ENCODE data around the gene RASGRP2.
A peak's percentile ranks its signal among the peaks of the same experiment; 100 is the strongest.

The RASGRP2 gene

GRCh38 chr11:64723907-64724862, 19.8 kb downstream of the RASGRP2 start:
- in situ Hi-C loops (cut with MboI; ENCODE audit: low pct_unique_long_range_greater_than_20kb, low sequenced_read_pairs, unreplicated experiment) = no loop called here
- no peak for TF ChIP-seq CTCF (IDR thresholded peaks at IDR 0.05; ENCODE audit: extremely low read depth, insufficient read depth, missing control alignments)
- DNase-seq (ENCODE audit: low spot score) = peak; percentile 65

DNA sequence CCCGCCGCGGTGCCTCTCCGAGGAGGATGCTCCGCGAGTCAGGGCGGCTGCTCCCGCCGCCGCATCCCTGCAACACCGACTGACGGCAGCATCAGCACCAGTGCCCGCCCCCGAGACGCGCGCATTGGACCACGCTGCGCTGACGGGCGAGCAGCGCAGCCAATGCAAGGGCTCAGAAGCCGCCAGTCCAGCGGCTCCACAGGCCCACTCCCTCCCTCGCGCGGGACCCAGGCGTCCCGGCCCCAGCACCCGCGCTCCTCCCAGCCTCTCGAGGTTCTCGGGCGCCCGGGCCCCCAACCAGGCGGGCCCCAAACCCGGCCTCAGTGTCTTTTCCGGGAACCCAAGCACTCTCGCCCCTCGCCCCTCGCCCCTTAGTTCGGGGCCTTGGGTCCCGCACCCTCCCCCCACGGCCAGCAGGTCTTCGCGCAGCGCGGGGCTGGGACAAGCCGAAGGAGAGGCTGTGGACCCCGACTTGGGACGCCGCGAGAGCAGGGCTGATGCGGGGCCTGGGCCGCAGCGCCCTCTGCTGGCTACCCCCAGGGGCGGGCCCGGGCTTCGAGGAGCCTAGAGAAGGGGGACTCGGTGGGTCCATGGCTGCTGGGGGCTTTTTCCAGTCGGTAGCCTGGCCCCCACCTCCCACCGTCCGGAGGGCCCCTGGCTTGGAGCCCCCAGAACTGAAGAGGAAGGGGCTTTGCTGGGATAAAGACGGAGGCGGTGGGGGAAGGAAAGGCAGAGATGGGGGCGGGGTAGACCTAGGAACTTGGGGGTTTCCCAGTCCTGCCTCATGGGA, 20.6 kb downstream of the RASGRP2 start, which contains the start of gene NRXN2:
Gene NRXN2 (minus strand): TSS at position 81 of the 790 bp plus-strand sequence. CDS start 9,498 bp downstream, outside the sequence.
- DNase-seq (ENCODE audit: low spot score) = peak; percentile 98
- in situ Hi-C loops (cut with MboI; ENCODE audit: low pct_unique_long_range_greater_than_20kb, low sequenced_read_pairs, unreplicated experiment) = no loop called here
- TF ChIP-seq CTCF (IDR thresholded peaks at IDR 0.05; ENCODE audit: extremely low read depth, insufficient read depth, missing control alignments) = peak; percentile 95

DNA sequence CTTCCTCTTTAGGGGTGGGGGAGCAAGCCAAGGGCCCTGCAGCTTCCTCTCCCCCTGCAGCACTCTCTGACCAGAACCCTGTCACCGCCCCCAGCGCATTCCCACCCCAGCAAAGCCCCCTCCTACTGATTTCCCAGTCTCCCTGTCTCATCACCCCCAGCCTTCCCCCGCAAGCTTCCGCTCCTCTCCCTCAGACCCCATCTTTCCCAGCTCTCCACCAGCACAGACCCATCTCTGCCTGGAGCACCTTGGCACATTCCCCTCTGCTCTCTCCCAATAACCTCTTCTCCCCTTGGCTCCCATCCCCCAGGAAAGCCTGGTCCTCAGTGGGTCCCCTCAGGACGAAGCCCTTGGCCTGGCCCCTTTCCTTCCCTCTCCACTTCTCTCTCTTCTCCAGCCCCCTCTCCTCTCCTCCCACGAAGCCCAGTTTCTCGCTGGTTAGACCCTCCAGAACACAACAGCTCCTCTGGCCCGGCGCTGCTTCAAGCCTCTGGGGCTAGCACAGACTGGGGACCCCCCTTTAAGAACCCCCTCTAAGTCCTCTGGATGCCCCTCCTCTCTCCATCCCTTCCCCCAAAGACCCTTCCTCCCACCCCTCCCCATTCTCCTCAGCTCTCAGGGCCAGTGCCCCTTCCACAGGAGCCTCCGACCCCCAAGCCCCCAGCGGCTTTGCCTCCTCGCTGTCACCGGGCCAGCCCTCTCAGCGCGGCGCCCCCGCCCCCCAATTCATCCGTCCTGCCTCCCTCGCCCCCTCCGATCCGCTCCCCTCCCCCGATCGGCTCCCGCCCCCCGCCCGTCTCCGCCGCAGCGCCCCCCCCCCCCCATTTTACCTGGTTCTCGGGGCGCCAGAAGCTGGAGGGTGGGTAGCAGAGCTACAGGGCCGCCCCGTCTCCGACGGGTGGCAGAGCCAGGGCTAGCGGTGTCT, 21.5 kb downstream of the RASGRP2 start:
- in situ Hi-C loops (cut with MboI; ENCODE audit: low pct_unique_long_range_greater_than_20kb, low sequenced_read_pairs, unreplicated experiment) = no loop called here
- no peak for TF ChIP-seq CTCF (IDR thresholded peaks at IDR 0.05; ENCODE audit: extremely low read depth, insufficient read depth, missing control alignments)

DNA sequence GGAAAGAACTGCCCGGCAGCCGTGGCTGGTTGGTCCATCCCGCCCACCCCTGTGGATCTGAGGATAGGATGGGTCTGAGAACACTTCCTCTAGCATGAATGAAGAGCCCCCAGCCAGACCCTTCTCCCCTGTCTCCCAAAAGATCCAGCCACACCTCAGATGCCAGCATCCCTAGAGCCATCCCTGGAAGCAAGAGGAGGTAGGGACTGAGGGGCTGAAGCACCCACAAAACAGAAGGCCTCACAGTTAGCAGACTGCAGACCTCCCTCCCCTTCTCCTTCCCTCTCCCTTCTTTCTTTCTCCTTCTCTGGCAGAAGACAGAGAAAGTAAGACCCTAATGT, 22.6 kb downstream of the RASGRP2 start:
- TF ChIP-seq CTCF (IDR thresholded peaks at IDR 0.05; ENCODE audit: extremely low read depth, insufficient read depth, missing control alignments) = no peak
- DNase-seq (ENCODE audit: low spot score) = no peak
- in situ Hi-C loops (cut with MboI; ENCODE audit: low pct_unique_long_range_greater_than_20kb, low sequenced_read_pairs, unreplicated experiment) = no loop called here

More for the DNA sequence above, 21.5 kb downstream of the RASGRP2 start:
- no peak for DNase-seq (ENCODE audit: low spot score)

DNA sequence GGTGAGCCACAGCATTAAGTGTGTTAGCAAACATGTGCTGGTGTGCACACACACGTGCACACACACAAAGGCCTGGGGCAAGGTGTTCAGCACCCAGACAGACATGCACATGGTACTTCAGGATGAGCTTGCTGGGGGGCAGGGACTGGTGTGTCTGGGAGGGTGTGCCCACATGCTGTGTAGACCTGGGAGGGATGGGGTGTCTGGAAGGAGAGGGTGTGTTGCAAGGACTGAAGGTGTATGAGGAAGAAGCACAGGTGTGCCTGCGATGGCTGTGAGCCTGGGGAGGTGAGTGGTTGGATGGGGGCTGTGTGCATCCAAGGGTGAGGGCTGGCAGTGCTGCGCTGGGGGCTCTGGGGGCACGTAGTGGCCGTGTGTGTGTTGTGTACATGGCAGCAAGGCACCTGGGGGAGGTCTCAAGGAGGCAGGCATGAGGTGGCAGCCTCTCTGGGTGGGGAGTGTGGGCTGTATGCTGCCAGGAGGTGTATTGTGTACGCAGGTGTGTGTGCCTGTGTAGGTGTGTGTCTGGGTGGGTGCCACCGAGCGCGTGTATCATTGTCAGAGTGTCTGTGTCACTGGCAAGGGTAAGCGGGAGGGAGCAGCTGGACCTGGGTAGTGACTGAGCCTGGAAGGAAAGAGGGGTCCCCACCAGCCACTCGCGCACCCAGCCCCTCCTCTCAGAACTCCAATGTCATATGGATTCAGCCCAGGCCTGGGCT, 23.1 kb downstream of the RASGRP2 start:
- no peak for DNase-seq (ENCODE audit: low spot score)
- in situ Hi-C loops (cut with MboI; ENCODE audit: low pct_unique_long_range_greater_than_20kb, low sequenced_read_pairs, unreplicated experiment) = no loop called here
- TF ChIP-seq CTCF (IDR thresholded peaks at IDR 0.05; ENCODE audit: extremely low read depth, insufficient read depth, missing control alignments) = no peak

All from GM13977 (cell line).